Ovary (tissue), 3 donors: ENCODE data around the gene CCN6.

ENCODE experiments used
- CTCF ChIP-seq, 3 donors: fragments of 450-650 bp in 2 of 3; fragments of 200-600 bp in 1 of 3; IDR thresholded peaks; one replicate each; pipeline versions ENCODE4 v1.5.1 to v1.8.0; 2016 to 2022; ENCODE audit warnings: antibody characterized with exemption in 3 of 3, mild to moderate bottlenecking in 1 of 3
- EP300 ChIP-seq: sonication (generic); formaldehyde crosslinking; IDR thresholded peaks from one replicate; pipeline ENCODE4 v1.6.1; 2017; ENCODE audit warnings: antibody characterized with exemption
- POLR2A ChIP-seq: fragments of 450-650 bp; IDR thresholded peaks from one replicate; pipeline ENCODE4 v1.6.1; 2017; ENCODE audit warnings: antibody characterized with exemption, mild to moderate bottlenecking, moderate library complexity
- donor health status: DM: no; HTN: no; CAD: no.

- no peak for TF ChIP-seq POLR2A
- no peak for TF ChIP-seq CTCF (IDR thresholded peaks at IDR 0.05)
- TF ChIP-seq EP300, result no peak
Observed at GRCh38 chr6:112100561-112100960, 46.7 kb downstream of the CCN6 start.
